NCI-H510A treated with DMSO at 0.1 percent for 48 hours (cell line): ENCODE data around the gene TRIM8.

Experiments used
- DNase-seq: peaks from one replicate; lab custom pipeline; 2025; lab: John Stamatoyannopoulos, UW

Gene TRIM8

GRCh38 chr10:102701796-102702195 lies 57.5 kb downstream of the TRIM8 start:
- no peak for DNase-seq

DNA sequence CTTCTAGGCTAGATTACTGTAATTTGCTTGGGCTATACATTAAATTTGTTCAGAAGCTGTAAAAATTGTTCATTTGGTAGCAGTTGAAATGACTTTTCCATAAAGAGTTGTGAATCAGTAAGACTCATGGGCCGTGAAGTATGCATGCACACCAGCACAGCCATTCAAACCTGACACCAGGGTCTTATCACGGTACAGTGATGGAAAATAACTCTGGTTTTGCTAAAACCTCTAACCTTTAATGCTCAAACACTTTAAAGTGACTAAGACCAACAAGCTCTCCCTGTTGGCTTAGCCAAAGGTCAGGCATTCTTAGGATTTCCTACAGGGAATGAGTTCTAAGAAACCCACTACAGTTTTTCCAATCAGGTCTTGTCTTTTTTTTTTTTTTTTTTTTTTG lies 58.5 kb downstream of the TRIM8 start:
- DNase-seq, result no peak

DNA sequence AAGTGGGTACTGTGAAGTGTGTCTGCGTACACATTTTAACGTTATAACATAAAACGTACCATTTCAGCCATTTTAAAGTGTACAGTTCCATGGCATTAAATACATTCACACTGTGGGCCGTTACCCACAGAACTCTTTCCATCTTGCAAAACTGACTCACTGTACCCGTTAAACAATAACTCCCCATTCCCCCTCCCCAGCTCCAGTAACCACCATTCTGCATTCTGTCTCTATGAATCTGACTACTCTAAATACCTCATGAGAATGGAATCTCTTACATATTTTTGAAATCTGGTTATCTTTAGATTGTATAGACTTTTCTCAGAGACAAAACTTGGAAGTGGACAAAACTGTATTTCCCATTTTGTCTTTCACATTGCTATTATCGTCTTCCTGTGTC lies 60.6 kb downstream of the TRIM8 start:
- no peak for DNase-seq

GRCh38 chr10:102705531-102705930 lies 61.3 kb downstream of the TRIM8 start:
- no peak for DNase-seq
